HepG2 (cell line): ENCODE measurements around the gene PAQR6. TPM values are rescaled to one million over a fixed set of nuclear protein-coding genes. Genes with fewer than 3 reads are reported as not detected.
A peak's percentile ranks its signal among the peaks of the same experiment; 100 is the strongest.

Experiments
- CBX5 ChIP-seq: sonication (generic); formaldehyde crosslinking; IDR thresholded peaks from 2 replicates; pipeline ENCODE4 v1.4.0; 2020; ENCODE audit warnings: missing genetic modification reagents, borderline replicate concordance
- DPF2 ChIP-seq: sonication (generic); formaldehyde crosslinking; IDR thresholded peaks from 2 replicates; pipeline ENCODE4 v1.4.0; 2020; ENCODE audit warnings: mild to moderate bottlenecking, low read depth, missing genetic modification reagents, borderline replicate concordance
- DR1 ChIP-seq: sonication (generic); formaldehyde crosslinking; IDR thresholded peaks from 2 replicates; pipeline ENCODE4 v1.8.0; 2021; ENCODE audit warnings: mild to moderate bottlenecking, missing genetic modification reagents, inconsistent platforms
- GPN1 ChIP-seq: sonication (generic); formaldehyde crosslinking; IDR thresholded peaks from 2 replicates; pipeline ENCODE4 v1.5.1; 2020; ENCODE audit warnings: missing genetic modification reagents, borderline replicate concordance
- IKZF1 ChIP-seq: fragments of 450-650 bp; IDR thresholded peaks from 2 replicates; pipeline ENCODE4 v1.7.1; 2016
- MIXL1 ChIP-seq: IDR thresholded peaks from 2 replicates; pipeline ENCODE4 v1.6.1; 2016
- REST ChIP-seq, 2 experiments: IDR thresholded peaks; 2 replicates each; pipeline ENCODE4 v1.6.1; 2011 to 2012; ENCODE audit warnings: low read length in 2 of 2, borderline replicate concordance in 1 of 2, low read depth in 1 of 2, mild to moderate bottlenecking in 1 of 2, moderate library complexity in 1 of 2
- TBX2 ChIP-seq: sonication (generic); formaldehyde crosslinking; IDR thresholded peaks from 2 replicates; pipeline ENCODE4 v1.5.0; 2020; ENCODE audit warnings: missing genetic modification reagents, mild to moderate bottlenecking, borderline replicate concordance
- XRCC5 ChIP-seq: fragments of 200-400 bp; formaldehyde crosslinking; optimal IDR thresholded peaks from 2 replicates; pipeline ENCODE3; 2017; ENCODE audit warnings: mild to moderate bottlenecking, low read length
- ZBTB33 ChIP-seq: sonication (generic); formaldehyde crosslinking; IDR thresholded peaks from 2 replicates; pipeline ENCODE4 v1.4.0; 2020; ENCODE audit warnings: missing genetic modification reagents
- ZFP36L1 ChIP-seq: sonication (generic); formaldehyde crosslinking; IDR thresholded peaks from 2 replicates; pipeline ENCODE4 v1.8.0; 2022; ENCODE audit warnings: mild to moderate bottlenecking, missing genetic modification reagents, moderate library complexity
- ZIK1 ChIP-seq: sonication (generic); formaldehyde crosslinking; IDR thresholded peaks from 2 replicates; pipeline ENCODE4 v1.5.0; 2020; ENCODE audit warnings: mild to moderate bottlenecking, low read depth, missing genetic modification reagents, borderline replicate concordance
- ZNF281 ChIP-seq: sonication (generic); formaldehyde crosslinking; IDR thresholded peaks from 2 replicates; pipeline ENCODE4 v1.4.0; 2020; ENCODE audit warnings: missing genetic modification reagents, borderline replicate concordance
- ZNF354B ChIP-seq: sonication (generic); formaldehyde crosslinking; IDR thresholded peaks from 2 replicates; pipeline ENCODE4 v1.8.0; 2022; ENCODE audit warnings: mild to moderate bottlenecking, missing genetic modification reagents
- ZNF460 ChIP-seq: sonication (generic); formaldehyde crosslinking; IDR thresholded peaks from 2 replicates; pipeline ENCODE4 v1.5.1; 2020; ENCODE audit warnings: missing genetic modification reagents, mild to moderate bottlenecking, borderline replicate concordance
- ZNF572 ChIP-seq: sonication (generic); formaldehyde crosslinking; IDR thresholded peaks from 2 replicates; pipeline ENCODE4 v1.5.1; 2020; ENCODE audit warnings: mild to moderate bottlenecking, missing genetic modification reagents
- ZNF619 ChIP-seq: sonication (generic); formaldehyde crosslinking; IDR thresholded peaks from 2 replicates; pipeline ENCODE4 v1.4.0; 2020; ENCODE audit warnings: mild to moderate bottlenecking, missing genetic modification reagents
- ZNF672 ChIP-seq: sonication (generic); formaldehyde crosslinking; IDR thresholded peaks from 2 replicates; pipeline ENCODE4 v1.8.1; 2022; ENCODE audit warnings: missing genetic modification reagents
- polyA plus RNA-seq, 8 experiments: library from polyadenylated mRNA; depleted of rRNA in 3 of 8; stranded (reverse) in 7 of 8; unstranded in 1 of 8; fragments of >200 nt; fragmentation: Illumina TruSeq in 4 of 8; extraction: Trizol in 4 of 8; gene quantifications; 2 replicates each; pipeline versions ENCODE4 v1.2.1 to v1.2.3, GENCODE V29; 2011 to 2016; ENCODE audit warnings: low read depth in 4 of 8, missing spikeins in 1 of 8, mixed read lengths in 1 of 8; ENCODE audit not compliant: insufficient read depth in 1 of 8
- total RNA-seq, 5 experiments: library from RNA; depleted of rRNA; stranded (reverse); fragments of >200 nt; fragmentation: Illumina TruSeq; extraction: Trizol; gene quantifications; 2 replicates each; pipeline ENCODE4 v1.2.3, GENCODE V29; 2016; ENCODE audit warnings: low read depth in 1 of 5

The PAQR6 gene
- total and polyA plus RNA-seq, 2 of the 13 experiments (the other 11 are each of a cell fraction or from before 2014, with no cell fraction given): 0.82 to 1.4 TPM

GRCh38 chr1:156295391-156295947 lies 47.6 kb upstream of the PAQR6 start, which contains the start of gene GLMP (continued):
- no peak for TF ChIP-seq REST (IDR thresholded peaks at IDR 0.05; ENCODE audit: borderline replicate concordance in 1 of 2, low read depth in 1 of 2, low read length in 2 of 2)
- no peak for TF ChIP-seq DPF2 (CRISPR knock-in tag)
- peak; percentile 51 for TF ChIP-seq XRCC5
- no peak for TF ChIP-seq IKZF1
- no peak for TF ChIP-seq ZNF460 (CRISPR knock-in tag)
- TF ChIP-seq TBX2: peak; percentile 81
- TF ChIP-seq MIXL1: no peak
- TF ChIP-seq ZNF619 (CRISPR knock-in tag): no peak
- TF ChIP-seq ZBTB33 (CRISPR knock-in tag): no peak
- no peak for TF ChIP-seq CBX5 (CRISPR knock-in tag)
- TF ChIP-seq ZFP36L1: peak; percentile 41; the same call in 1 of the 2 replicates
- TF ChIP-seq DR1 (CRISPR knock-in tag): no peak
- no peak for TF ChIP-seq ZIK1 (CRISPR knock-in tag)
- TF ChIP-seq ZNF572 (CRISPR knock-in tag): no peak
- no peak for TF ChIP-seq GPN1
- TF ChIP-seq ZNF354B (CRISPR knock-in tag): no peak
- TF ChIP-seq ZNF672: no peak
- TF ChIP-seq ZNF281: no peak
